Liver (tissue), 3 donors: ENCODE results near the gene RERE.

ENCODE experiments used
- CTCF ChIP-seq: fragments of 150-350 bp; IDR thresholded peaks from 2 replicates; pipeline ENCODE4 v1.5.1; 2017; ENCODE audit warnings: improper control_type of control experiment, low read depth, low read length; ENCODE audit not compliant: missing input control
- FOXA1 ChIP-seq: IDR thresholded peaks from 2 replicates; pipeline ENCODE4 v1.6.1; 2016; ENCODE audit warnings: antibody characterized with exemption
- GABPA ChIP-seq, 2 donors: IDR thresholded peaks in 1 of 2; conservative IDR thresholded peaks in 1 of 2; 2 replicates each; pipeline ENCODE4 v1.6.1; 2016; ENCODE audit warnings: antibody characterized with exemption in 2 of 2, mild to moderate bottlenecking in 1 of 2, moderate library complexity in 1 of 2
- JUND ChIP-seq, 2 donors: IDR thresholded peaks; 2 replicates each; pipeline ENCODE4 v1.6.1; 2016; ENCODE audit warnings: antibody characterized with exemption in 2 of 2
- YY1 ChIP-seq: IDR thresholded peaks from 2 replicates; pipeline ENCODE4 v1.6.1; 2016; ENCODE audit warnings: antibody characterized with exemption, mild to moderate bottlenecking
- donor health status: healthy.
- donor health status: healthy.

GRCh38 chr1:8685463-8685862, 132.0 kb downstream of the RERE start:
- no peak for TF ChIP-seq CTCF
- no peak for TF ChIP-seq YY1
- TF ChIP-seq JUND (IDR thresholded peaks at IDR 0.05), result no peak
- TF ChIP-seq FOXA1, result no peak
- no peak for TF ChIP-seq GABPA (IDR thresholded peaks at IDR 0.05 in 1 of 2, conservative IDR thresholded peaks at IDR 0.05 in 1 of 2)
